HepG2 (cell line): ENCODE measurements around the gene EI24. TPM values are rescaled to one million over a fixed set of nuclear protein-coding genes. Genes with fewer than 3 reads are reported as not detected.

Experiments
- ATF1 ChIP-seq: IDR thresholded peaks from 2 replicates; pipeline ENCODE4 v1.6.1; 2016; ENCODE audit warnings: mild to moderate bottlenecking, control low read depth
- BHLHE40 ChIP-seq: IDR thresholded peaks from 2 replicates; pipeline ENCODE4 v1.6.1; 2011; ENCODE audit warnings: low read length, improper control_type of control experiment
- FOXO1 ChIP-seq: sonication (generic); formaldehyde crosslinking; IDR thresholded peaks from 2 replicates; pipeline ENCODE4 v1.4.0; 2020; ENCODE audit warnings: missing genetic modification reagents
- GFI1 ChIP-seq: sonication (generic); formaldehyde crosslinking; IDR thresholded peaks from 2 replicates; pipeline ENCODE4 v1.5.0; 2020; ENCODE audit warnings: missing genetic modification reagents, mild to moderate bottlenecking, borderline replicate concordance
- IRF2 ChIP-seq: IDR thresholded peaks from 2 replicates; pipeline ENCODE4 v1.6.1; 2018; ENCODE audit warnings: missing genetic modification reagents, missing compliant biosample characterization
- RXRA ChIP-seq: sonication (generic); formaldehyde crosslinking; IDR thresholded peaks from 2 replicates; pipeline ENCODE4 v1.5.1; 2020; ENCODE audit warnings: missing genetic modification reagents
- STAT5B ChIP-seq: sonication (generic); formaldehyde crosslinking; IDR thresholded peaks from 2 replicates; pipeline ENCODE4 v1.4.0; 2020; ENCODE audit warnings: missing genetic modification reagents
- TBX3 ChIP-seq: fragments of 450-650 bp; IDR thresholded peaks from 2 replicates; pipeline ENCODE4 v1.6.1; 2017; ENCODE audit warnings: antibody characterized with exemption, mild to moderate bottlenecking, inconsistent platforms, borderline replicate concordance
- THYN1 ChIP-seq: sonication (generic); formaldehyde crosslinking; IDR thresholded peaks from 2 replicates; pipeline ENCODE4 v1.8.1; 2023; ENCODE audit warnings: low read depth, mild to moderate bottlenecking, moderate library complexity, missing genetic modification reagents, borderline replicate concordance
- XBP1 ChIP-seq: sonication (generic); formaldehyde crosslinking; IDR thresholded peaks from 2 replicates; pipeline ENCODE4 v1.5.0; 2020; ENCODE audit warnings: missing genetic modification reagents
- YEATS2 ChIP-seq: sonication (generic); formaldehyde crosslinking; IDR thresholded peaks from 2 replicates; pipeline ENCODE4 v1.4.0; 2020; ENCODE audit warnings: missing genetic modification reagents, borderline replicate concordance
- ZNF235 ChIP-seq: sonication (generic); formaldehyde crosslinking; IDR thresholded peaks from 2 replicates; pipeline ENCODE4 v1.8.1; 2023; ENCODE audit warnings: mild to moderate bottlenecking, missing genetic modification reagents, borderline replicate concordance
- ZNF253 ChIP-seq: sonication (generic); formaldehyde crosslinking; IDR thresholded peaks from 2 replicates; pipeline ENCODE4 v1.8.0; 2022; ENCODE audit warnings: mild to moderate bottlenecking, missing genetic modification reagents, borderline replicate concordance
- ZNF558 ChIP-seq: sonication (generic); formaldehyde crosslinking; IDR thresholded peaks from 2 replicates; pipeline ENCODE4 v1.9.0; 2022; ENCODE audit warnings: mild to moderate bottlenecking, missing genetic modification reagents, borderline replicate concordance
- ZSCAN21 ChIP-seq: sonication (generic); formaldehyde crosslinking; IDR thresholded peaks from 2 replicates; pipeline ENCODE4 v1.8.0; 2022; ENCODE audit warnings: mild to moderate bottlenecking, missing genetic modification reagents, moderate library complexity, borderline replicate concordance
- polyA plus RNA-seq, 8 experiments: library from polyadenylated mRNA; depleted of rRNA in 3 of 8; stranded (reverse) in 7 of 8; unstranded in 1 of 8; fragments of >200 nt; fragmentation: Illumina TruSeq in 4 of 8; extraction: Trizol in 4 of 8; gene quantifications; 2 replicates each; pipeline versions ENCODE4 v1.2.1 to v1.2.3, GENCODE V29; 2011 to 2016; ENCODE audit warnings: low read depth in 4 of 8, missing spikeins in 1 of 8, mixed read lengths in 1 of 8; ENCODE audit not compliant: insufficient read depth in 1 of 8
- total RNA-seq, 5 experiments: library from RNA; depleted of rRNA; stranded (reverse); fragments of >200 nt; fragmentation: Illumina TruSeq; extraction: Trizol; gene quantifications; 2 replicates each; pipeline ENCODE4 v1.2.3, GENCODE V29; 2016; ENCODE audit warnings: low read depth in 1 of 5
- TF ChIP-seq, protein P1 (sequence below): sonication (generic); formaldehyde crosslinking; IDR thresholded peaks from 2 replicates; pipeline ENCODE4 v1.5.0; 2020; ENCODE audit warnings: missing genetic modification reagents
- TF ChIP-seq, protein P2 (sequence below): sonication (generic); formaldehyde crosslinking; IDR thresholded peaks from 2 replicates; pipeline ENCODE4 v1.4.0; 2020; ENCODE audit warnings: missing genetic modification reagents; ENCODE audit errors: not compliant biosample characterization
- TF ChIP-seq, protein P3 (sequence below): IDR thresholded peaks from 2 replicates; pipeline ENCODE4 v1.6.1; 2016
- TF ChIP-seq, protein P4 (sequence below): sonication (generic); formaldehyde crosslinking; IDR thresholded peaks from 2 replicates; pipeline ENCODE4 v1.5.0; 2020; ENCODE audit warnings: mild to moderate bottlenecking, missing genetic modification reagents, borderline replicate concordance

EI24 gene
- total and polyA plus RNA-seq, 2 of the 13 experiments (the other 11 are each of a cell fraction or from before 2014, with no cell fraction given) = 84.7 to 126 TPM

DNA sequence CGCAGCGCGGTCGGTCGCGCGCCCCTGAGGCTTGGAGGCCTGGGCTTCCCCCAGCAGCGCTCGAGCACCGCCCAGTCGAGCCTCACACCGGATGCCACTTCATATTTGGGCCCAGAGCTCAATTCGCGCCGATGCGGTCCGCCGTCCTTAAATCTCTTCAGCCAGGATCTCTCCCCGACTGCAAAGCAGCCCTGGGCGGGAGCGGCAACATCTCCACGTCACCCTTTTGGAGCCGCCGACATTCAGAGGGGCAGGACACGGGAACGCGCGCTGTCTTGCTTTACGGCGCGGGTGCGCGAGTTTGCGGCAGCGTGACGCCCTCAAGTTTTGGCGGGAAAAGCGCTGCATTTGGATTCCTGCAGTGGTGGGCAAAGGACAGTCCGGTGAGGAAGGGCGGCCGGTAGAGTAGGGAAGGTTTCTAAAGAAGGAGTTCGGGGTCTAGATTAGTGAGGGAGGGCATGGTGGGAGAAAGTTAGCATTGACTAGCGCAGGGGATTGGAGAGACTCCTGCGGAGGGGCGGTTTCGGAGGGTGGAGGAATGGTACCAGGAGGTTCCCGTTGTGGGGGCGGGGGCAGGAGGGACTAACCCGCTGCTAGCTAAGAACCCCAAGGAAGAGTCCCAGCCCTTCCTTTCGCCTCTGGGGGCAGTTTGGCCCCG lies 56.5 kb downstream of the EI24 start (continued):
- TF ChIP-seq THYN1 (CRISPR knock-in tag) (no peak), FOXO1 (CRISPR knock-in tag) (no peak), IRF2 (CRISPR knock-in tag) (peak; percentile 61; the same call in 1 of the 2 replicates), GFI1 (CRISPR knock-in tag) (no peak), ZNF558 (CRISPR knock-in tag) (peak; percentile 98), ATF1 (CRISPR knock-in tag) (0 out of 2 replicates have a peak, but pooled peaks have one; percentile 47), YEATS2 (CRISPR knock-in tag) (peak; percentile 73), BHLHE40 (no peak), STAT5B (CRISPR knock-in tag) (no peak), XBP1 (CRISPR knock-in tag) (peak; percentile 90; the same call in 1 of the 2 replicates), TBX3 (no peak), ZSCAN21 (CRISPR knock-in tag) (peak; percentile 89; the same call in 1 of the 2 replicates), RXRA (CRISPR knock-in tag) (0 out of 2 replicates have a peak, but pooled peaks have one; percentile 34), ZNF253 (CRISPR knock-in tag) (peak; percentile 70; the same call in 1 of the 2 replicates), ZNF235 (CRISPR knock-in tag) (peak; percentile 90; the same call in 1 of the 2 replicates)
- TF ChIP-seq, protein P1, sequence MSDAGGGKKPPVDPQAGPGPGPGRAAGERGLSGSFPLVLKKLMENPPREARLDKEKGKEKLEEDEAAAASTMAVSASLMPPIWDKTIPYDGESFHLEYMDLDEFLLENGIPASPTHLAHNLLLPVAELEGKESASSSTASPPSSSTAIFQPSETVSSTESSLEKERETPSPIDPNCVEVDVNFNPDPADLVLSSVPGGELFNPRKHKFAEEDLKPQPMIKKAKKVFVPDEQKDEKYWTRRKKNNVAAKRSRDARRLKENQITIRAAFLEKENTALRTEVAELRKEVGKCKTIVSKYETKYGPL = 0 out of 2 replicates have a peak, but pooled peaks have one; percentile 84
- TF ChIP-seq, protein P2, sequence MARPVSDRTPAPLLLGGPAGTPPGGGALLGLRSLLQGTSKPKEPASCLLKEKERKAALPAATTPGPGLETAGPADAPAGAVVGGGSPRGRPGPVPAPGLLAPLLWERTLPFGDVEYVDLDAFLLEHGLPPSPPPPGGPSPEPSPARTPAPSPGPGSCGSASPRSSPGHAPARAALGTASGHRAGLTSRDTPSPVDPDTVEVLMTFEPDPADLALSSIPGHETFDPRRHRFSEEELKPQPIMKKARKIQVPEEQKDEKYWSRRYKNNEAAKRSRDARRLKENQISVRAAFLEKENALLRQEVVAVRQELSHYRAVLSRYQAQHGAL (CRISPR knock-in tag) = peak; percentile 55
- TF ChIP-seq, protein P3, sequence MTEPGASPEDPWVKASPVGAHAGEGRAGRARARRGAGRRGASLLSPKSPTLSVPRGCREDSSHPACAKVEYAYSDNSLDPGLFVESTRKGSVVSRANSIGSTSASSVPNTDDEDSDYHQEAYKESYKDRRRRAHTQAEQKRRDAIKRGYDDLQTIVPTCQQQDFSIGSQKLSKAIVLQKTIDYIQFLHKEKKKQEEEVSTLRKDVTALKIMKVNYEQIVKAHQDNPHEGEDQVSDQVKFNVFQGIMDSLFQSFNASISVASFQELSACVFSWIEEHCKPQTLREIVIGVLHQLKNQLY (CRISPR knock-in tag) = peak; percentile 71
- TF ChIP-seq, protein P4, sequence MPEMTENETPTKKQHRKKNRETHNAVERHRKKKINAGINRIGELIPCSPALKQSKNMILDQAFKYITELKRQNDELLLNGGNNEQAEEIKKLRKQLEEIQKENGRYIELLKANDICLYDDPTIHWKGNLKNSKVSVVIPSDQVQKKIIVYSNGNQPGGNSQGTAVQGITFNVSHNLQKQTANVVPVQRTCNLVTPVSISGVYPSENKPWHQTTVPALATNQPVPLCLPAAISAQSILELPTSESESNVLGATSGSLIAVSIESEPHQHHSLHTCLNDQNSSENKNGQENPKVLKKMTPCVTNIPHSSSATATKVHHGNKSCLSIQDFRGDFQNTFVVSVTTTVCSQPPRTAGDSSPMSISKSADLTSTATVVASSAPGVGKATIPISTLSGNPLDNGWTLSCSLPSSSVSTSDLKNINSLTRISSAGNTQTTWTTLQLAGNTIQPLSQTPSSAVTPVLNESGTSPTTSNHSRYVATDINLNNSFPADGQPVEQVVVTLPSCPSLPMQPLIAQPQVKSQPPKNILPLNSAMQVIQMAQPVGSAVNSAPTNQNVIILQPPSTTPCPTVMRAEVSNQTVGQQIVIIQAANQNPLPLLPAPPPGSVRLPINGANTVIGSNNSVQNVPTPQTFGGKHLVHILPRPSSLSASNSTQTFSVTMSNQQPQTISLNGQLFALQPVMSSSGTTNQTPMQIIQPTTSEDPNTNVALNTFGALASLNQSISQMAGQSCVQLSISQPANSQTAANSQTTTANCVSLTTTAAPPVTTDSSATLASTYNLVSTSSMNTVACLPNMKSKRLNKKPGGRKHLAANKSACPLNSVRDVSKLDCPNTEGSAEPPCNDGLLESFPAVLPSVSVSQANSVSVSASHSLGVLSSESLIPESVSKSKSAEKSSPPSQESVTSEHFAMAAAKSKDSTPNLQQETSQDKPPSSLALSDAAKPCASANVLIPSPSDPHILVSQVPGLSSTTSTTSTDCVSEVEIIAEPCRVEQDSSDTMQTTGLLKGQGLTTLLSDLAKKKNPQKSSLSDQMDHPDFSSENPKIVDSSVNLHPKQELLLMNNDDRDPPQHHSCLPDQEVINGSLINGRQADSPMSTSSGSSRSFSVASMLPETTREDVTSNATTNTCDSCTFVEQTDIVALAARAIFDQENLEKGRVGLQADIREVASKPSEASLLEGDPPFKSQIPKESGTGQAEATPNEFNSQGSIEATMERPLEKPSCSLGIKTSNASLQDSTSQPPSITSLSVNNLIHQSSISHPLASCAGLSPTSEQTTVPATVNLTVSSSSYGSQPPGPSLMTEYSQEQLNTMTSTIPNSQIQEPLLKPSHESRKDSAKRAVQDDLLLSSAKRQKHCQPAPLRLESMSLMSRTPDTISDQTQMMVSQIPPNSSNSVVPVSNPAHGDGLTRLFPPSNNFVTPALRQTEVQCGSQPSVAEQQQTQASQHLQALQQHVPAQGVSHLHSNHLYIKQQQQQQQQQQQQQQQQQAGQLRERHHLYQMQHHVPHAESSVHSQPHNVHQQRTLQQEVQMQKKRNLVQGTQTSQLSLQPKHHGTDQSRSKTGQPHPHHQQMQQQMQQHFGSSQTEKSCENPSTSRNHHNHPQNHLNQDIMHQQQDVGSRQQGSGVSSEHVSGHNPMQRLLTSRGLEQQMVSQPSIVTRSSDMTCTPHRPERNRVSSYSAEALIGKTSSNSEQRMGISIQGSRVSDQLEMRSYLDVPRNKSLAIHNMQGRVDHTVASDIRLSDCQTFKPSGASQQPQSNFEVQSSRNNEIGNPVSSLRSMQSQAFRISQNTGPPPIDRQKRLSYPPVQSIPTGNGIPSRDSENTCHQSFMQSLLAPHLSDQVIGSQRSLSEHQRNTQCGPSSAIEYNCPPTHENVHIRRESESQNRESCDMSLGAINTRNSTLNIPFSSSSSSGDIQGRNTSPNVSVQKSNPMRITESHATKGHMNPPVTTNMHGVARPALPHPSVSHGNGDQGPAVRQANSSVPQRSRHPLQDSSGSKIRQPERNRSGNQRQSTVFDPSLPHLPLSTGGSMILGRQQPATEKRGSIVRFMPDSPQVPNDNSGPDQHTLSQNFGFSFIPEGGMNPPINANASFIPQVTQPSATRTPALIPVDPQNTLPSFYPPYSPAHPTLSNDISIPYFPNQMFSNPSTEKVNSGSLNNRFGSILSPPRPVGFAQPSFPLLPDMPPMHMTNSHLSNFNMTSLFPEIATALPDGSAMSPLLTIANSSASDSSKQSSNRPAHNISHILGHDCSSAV (CRISPR knock-in tag) = no peak; the same call in 1 of the 2 replicates
